GM21825 (cell line): ENCODE measurements around the gene SMCO3.

Source experiments
- ATAC-seq: cut with Tn5 transposase; IDR thresholded peaks from one replicate; pipeline ENCODE4 v1.9.1; 2021; ENCODE audit warnings: mild to moderate bottlenecking, moderate library complexity; ENCODE audit not compliant: unreplicated experiment

Gene SMCO3

GRCh38 chr12:14833336-14833735 is 19.4 kb upstream of the SMCO3 start:
- no peak for ATAC-seq

GRCh38 chr12:14828892-14829291 is 14.9 kb upstream of the SMCO3 start:
- ATAC-seq: no peak

- no peak for ATAC-seq
These were observed 13.1 kb upstream of the SMCO3 start for GRCh38 chr12:14827043-14827442.

GRCh38 chr12:14826491-14826890 is 12.5 kb upstream of the SMCO3 start:
- no peak for ATAC-seq

- no peak for ATAC-seq
These were observed 11.3 kb upstream of the SMCO3 start for GRCh38 chr12:14825256-14825655.

- ATAC-seq: no peak
These were observed 10.1 kb upstream of the SMCO3 start for GRCh38 chr12:14824012-14824634.

GRCh38 chr12:14811486-14811885 is 2.5 kb downstream of the SMCO3 start:
- no peak for ATAC-seq

GRCh38 chr12:14810953-14811483 is 3.0 kb downstream of the SMCO3 start:
- ATAC-seq: no peak

GRCh38 chr12:14810167-14810952 is 3.6 kb downstream of the SMCO3 start:
- no peak for ATAC-seq

GRCh38 chr12:14803830-14804160 is 10.2 kb downstream of the SMCO3 start:
- ATAC-seq: peak; percentile 10

- peak; percentile 99 for ATAC-seq
These were observed 10.8 kb downstream of the SMCO3 start, which contains the start of the genes C12orf60 and WBP11 for GRCh38 chr12:14803011-14803829. C12orf60 (plus strand) TSS chr12:14803670; CDS start chr12:14822936, 19,266 bp downstream. WBP11 (minus strand) TSS chr12:14803478; CDS start chr12:14801383, 2,095 bp downstream.

GRCh38 chr12:14802721-14803010 is 11.3 kb downstream of the SMCO3 start:
- no peak for ATAC-seq

GRCh38 chr12:14802247-14802646 is 11.7 kb downstream of the SMCO3 start:
- no peak for ATAC-seq

GRCh38 chr12:14795028-14795448 is 18.9 kb downstream of the SMCO3 start:
- ATAC-seq: no peak

GRCh38 chr12:14785568-14785967 is 28.4 kb downstream of the SMCO3 start:
- no peak for ATAC-seq

- no peak for ATAC-seq
These were observed 29.5 kb downstream of the SMCO3 start for GRCh38 chr12:14784471-14784870.

- no peak for ATAC-seq
These were observed 31.2 kb downstream of the SMCO3 start for GRCh38 chr12:14782756-14783155.

- no peak for ATAC-seq
These were observed 32.4 kb downstream of the SMCO3 start for GRCh38 chr12:14781563-14781962.

- ATAC-seq: no peak
These were observed 33.1 kb downstream of the SMCO3 start for GRCh38 chr12:14780859-14781258.

- no peak for ATAC-seq
These were observed 34.1 kb downstream of the SMCO3 start for GRCh38 chr12:14779834-14780233.

GRCh38 chr12:14777271-14777670 is 36.7 kb downstream of the SMCO3 start:
- ATAC-seq: no peak
